SK-N-SH (cell line): ENCODE data around the gene WWP2.

Experiments used
- CTCF ChIP-seq: fragments of 200-600 bp; sonication (generic); IDR thresholded peaks from 2 replicates; pipeline ENCODE4 v1.6.1; 2017; ENCODE audit warnings: antibody characterized with exemption, mild to moderate bottlenecking, moderate library complexity
- ELF1 ChIP-seq: IDR thresholded peaks from 2 replicates; pipeline ENCODE4 v1.4.0; 2012
- EZH2phosphoT487 ChIP-seq: fragments of 200-600 bp; sonication (generic); IDR thresholded peaks from 2 replicates; pipeline ENCODE4 v1.6.1; 2017; ENCODE audit warnings: low read depth, mixed run types, mild to moderate bottlenecking, antibody characterized with exemption, moderate library complexity, borderline replicate concordance
- NFIC ChIP-seq: IDR thresholded peaks from 2 replicates; pipeline ENCODE4 v1.4.0; 2012; ENCODE audit warnings: borderline replicate concordance
- POLR2AphosphoS5 ChIP-seq: IDR thresholded peaks from 2 replicates; pipeline ENCODE4 v1.6.1; 2012; ENCODE audit warnings: low read depth, low read length
- SIN3A ChIP-seq: IDR thresholded peaks from 2 replicates; pipeline ENCODE4 v1.6.1; 2012; ENCODE audit warnings: low read depth, mild to moderate bottlenecking, low read length, moderate library complexity, borderline replicate concordance
- SMC3 ChIP-seq: IDR thresholded peaks from 2 replicates; pipeline ENCODE4 v1.6.1; 2012; ENCODE audit warnings: low read depth, low read length, improper control_type of control experiment
- USF1 ChIP-seq: IDR thresholded peaks from 2 replicates; pipeline ENCODE4 v1.4.0; 2012; ENCODE audit warnings: low read depth, borderline replicate concordance
- YY1 ChIP-seq: IDR thresholded peaks from 2 replicates; pipeline ENCODE4 v1.4.0; 2012; ENCODE audit warnings: low read depth, mild to moderate bottlenecking

GRCh38 chr16:69871708-69872107 lies 109.6 kb downstream of the WWP2 start:
- TF ChIP-seq NFIC (no peak), POLR2AphosphoS5 (no peak), CTCF (no peak), EZH2phosphoT487 (no peak), SMC3 (no peak), USF1 (no peak), ELF1 (no peak), SIN3A (no peak), YY1 (no peak)
